NCI-H2196 (cell line): ENCODE data around the gene ZNF467.
A peak's percentile ranks its signal among the peaks of the same experiment; 100 is the strongest.

ENCODE experiments used
- DNase-seq: peaks from one replicate; lab custom pipeline; 2025; ENCODE audit not compliant: unreplicated experiment; lab: John Stamatoyannopoulos, UW

The ZNF467 gene

DNA sequence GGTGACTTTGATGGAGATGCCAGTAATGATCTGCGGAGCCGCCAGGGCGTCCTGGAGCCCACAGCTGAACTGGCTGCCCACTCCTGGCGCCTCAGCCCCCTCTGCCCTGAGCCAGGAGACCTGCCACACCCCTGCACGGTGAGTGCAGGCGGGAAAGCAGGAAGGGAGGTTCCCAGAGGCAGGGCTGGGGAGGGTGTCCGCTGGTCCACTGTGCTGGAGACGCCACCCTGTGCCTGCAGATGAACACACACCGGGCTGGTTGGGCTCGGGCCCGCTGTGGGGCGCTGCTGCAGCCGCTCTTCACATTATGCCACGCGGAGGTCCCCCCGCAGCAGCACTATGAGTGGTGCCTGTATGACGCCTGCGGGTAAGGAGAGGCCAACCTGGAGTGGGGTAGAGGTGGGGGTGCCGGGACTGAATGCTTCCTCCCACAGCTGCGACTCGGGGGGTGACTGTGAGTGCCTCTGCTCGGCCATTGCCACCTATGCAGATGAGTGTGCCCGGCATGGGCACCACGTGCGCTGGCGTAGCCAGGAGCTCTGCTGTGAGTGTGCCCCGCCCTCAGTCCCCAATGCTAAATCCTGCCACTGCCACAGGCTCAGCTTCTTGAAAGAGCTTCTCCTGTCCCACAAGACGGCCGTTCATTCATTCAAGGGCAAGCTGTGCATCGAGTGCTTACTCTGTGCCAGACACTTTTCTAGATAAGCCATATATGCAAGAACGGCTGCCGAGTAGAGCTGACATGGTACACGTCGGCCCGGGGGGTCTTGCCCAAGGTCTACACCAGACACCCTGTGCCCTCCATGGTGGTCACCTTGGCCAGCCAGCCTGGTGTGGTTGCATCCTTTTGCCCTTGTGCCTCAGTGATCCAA is 14.3 kb upstream of the ZNF467 start:
- DNase-seq, result peak; percentile 18

DNA sequence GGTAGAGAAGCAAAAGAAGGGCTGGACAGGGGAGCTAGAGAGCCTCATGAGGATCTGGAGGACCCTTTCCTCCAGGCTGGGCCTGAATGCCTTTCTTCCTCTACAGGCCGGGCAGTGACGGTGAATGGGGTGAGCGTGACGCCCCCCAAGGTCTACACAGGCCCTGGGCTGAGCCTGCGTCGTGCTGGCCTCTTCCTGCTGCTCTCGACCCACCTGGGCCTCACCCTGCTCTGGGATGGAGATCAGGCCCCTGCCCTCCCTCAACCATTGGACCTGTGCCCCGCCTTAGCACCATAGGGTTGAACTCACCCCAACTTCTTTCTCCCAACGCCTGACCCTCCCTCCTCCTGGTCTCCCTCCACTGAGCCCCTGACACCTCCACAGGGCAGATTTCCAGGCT is 12.6 kb upstream of the ZNF467 start:
- DNase-seq, result no peak

GRCh38 chr7:149785402-149785801 is 12.0 kb upstream of the ZNF467 start:
- DNase-seq, result no peak

DNA sequence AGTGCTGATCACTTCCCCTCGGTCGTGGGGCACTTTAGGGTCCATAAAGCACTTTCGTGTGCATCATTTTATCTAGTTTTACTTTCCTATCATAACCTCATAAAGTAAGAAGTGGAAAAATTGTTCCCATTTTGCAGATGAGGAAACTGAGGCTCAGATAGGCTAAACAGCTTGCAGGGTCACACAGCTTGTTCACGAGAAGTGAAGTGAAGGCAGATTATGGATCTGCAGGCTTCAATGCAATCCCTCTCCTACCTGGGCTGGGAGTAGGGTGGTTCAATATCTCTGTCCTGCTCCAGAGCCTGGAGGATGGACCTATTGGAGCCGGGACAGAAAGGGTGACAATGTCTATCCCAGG is 10.8 kb upstream of the ZNF467 start:
- DNase-seq, result no peak

DNA sequence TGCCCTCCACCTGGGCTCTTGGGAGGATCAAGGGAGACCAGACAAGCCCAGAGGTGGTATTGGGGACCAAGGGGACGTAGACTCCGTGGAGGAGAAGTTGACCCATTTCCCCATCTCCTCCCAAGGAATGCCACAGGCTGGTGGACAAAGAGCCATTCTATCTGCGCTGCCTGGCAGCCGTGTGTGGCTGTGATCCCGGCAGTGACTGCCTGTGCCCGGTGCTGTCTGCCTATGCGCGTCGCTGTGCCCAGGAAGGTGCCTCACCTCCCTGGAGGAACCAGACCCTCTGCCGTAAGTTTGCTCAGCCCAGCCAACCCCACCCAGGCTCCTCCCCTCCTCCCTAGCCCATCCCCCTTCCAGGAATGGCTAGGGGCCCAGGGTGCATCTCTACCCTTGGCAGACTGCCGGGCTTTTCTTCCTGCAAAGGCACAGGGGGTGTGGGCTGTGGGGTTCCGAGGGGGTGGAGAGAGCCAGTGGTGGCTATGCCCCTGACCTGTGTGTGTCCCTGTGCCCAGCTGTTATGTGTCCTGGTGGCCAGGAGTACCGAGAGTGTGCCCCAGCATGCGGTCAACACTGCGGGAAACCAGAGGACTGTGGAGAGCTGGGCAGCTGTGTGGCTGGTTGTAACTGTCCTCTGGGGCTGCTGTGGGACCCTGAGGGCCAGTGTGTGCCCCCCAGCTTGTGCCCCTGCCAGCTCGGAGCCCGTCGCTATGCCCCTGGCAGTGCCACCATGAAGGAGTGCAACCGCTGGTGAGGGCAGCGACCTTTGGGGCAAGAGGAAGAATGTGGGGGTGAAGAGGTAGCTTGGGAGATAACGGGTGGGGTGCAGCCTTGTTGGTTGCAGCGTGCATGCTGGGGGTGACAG is 10.2 kb upstream of the ZNF467 start:
- no peak for DNase-seq

- no peak for DNase-seq
Observed at GRCh38 chr7:149782682-149783345, 9.4 kb upstream of the ZNF467 start.

DNA sequence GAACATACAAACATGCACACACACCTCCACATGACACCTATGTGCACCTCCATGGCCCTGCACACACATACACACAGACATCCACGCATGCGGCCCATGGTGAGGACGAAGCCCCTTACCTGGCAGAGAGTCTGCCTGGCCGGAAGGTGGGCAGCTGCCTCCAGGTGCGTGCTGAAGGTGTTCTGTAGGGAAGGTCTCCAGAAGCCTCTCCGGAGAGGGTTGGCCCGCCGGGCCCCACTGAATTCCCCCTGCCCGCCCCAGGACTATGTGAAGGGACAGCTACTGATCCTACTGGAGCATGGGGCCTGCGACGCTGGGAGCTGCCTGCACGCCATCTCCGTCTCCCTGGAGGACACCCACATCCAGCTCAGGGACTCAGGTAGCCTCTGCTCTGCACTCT is 8.5 kb upstream of the ZNF467 start:
- no peak for DNase-seq

DNA sequence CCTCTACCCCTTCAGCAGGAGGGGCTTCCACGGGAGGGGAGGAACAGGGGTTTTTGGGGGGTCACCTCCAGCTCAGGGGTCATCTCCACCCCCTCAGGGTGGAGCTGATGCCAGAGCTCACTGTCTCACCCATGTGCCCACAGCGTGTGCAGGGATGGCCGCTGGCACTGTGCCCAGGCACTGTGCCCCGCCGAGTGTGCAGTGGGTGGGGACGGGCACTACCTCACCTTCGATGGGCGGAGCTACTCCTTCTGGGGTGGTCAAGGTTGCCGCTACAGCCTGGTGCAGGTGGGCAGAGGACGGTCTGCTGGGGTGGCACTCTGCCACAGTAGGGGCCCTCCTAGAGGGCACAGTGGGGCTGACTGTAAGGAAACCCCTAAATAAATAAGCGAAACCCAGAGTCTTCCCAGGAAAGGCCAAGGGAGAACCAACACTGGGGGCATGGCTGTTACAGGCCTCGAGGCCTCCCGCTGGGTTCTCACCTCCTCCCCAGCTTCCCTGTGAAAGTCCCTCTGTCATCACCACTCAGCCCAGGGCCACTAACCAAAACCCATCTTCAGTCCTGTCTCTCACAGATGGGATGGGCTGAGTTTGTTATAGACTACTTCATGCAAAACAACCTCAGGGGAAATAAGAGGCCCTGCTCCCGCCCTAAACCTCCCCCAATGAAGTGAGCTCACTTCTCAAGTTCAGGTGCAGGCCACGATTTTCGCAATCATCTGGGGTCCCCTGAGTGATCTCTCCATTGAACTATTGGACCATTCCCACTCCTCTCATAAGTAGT is 7.4 kb upstream of the ZNF467 start:
- DNase-seq, result no peak

DNA sequence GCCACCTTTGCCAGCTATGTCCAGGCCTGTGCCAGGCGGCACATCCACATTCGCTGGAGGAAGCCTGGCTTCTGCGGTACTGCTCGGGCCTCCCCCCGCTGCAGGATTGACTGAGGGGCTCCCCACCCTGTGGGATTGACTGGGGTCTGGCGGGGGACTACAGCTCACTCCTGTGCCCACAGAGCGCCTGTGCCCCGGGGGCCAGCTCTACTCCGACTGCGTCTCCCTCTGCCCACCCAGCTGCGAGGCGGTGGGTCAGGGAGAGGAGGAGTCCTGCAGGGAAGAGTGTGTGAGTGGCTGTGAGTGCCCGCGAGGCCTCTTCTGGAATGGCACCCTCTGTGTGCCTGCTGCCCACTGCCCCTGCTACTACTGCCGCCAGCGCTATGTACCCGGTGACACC is 6.7 kb upstream of the ZNF467 start:
- no peak for DNase-seq

GRCh38 chr7:149779502-149779805 is 6.1 kb upstream of the ZNF467 start:
- DNase-seq, result no peak

GRCh38 chr7:149778696-149779501 is 5.5 kb upstream of the ZNF467 start:
- DNase-seq, result no peak

- DNase-seq, result no peak
Observed at GRCh38 chr7:149778327-149778637, 4.9 kb upstream of the ZNF467 start.

DNA sequence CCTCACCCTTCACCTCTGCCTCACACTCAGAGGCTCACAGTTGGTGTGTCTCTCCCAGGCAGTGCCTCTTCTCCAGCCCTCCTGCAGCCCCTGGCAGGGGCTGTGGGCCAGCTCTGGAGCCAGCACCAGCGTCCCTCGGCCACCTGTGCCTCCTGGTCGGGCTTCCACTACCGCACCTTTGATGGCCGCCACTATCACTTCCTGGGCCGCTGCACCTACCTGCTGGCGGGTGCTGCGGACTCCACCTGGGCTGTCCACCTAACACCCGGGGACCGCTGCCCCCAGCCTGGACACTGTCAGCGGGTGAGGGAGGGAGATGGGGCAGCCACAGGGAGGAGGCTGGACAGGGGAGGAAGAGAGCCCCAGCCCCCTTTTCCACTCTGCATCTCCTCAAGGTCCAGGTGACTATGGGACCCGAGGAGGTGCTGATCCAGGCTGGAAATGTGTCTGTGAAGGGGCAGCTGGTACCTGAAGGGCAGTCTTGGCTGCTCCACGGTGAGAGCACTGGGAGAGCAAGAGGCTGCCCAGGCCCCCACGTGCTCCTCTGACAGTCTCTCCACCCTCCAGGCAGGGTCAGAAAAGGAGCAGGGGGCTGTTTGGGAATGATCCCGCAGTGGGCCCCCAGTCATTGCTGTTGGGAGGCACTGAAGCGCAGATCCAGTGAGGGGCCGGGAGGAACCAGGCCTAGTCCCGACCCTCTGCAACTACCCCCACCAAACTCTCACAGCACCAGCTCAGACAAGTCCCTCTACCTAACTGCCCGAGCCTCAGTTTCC is 4.4 kb upstream of the ZNF467 start:
- no peak for DNase-seq

DNA sequence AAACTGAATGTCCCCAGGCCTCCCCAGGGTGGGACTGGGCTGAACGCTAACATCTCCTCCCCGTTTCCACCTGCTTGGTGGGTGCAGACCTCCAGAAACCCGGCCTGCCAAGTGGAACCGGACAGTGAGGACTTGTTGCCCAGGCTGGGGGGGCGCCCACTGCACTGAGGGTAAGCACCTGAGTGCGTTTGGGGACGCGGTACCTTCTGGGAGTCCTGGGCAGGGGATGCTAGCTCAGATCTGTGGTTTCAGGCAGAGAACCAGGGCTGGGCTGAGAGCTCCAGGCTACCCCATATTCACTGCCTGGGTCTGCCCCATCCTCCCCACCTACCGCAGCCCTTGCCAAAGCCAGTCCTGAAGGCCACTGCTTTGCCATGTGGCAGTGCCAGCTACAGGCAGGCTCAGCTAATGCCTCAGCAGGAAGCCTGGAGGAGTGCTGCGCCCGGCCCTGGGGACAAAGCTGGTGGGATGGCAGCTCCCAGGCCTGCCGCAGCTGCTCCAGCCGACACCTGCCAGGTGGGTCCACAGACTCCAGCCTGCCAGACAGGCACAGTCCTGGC is 3.5 kb upstream of the ZNF467 start:
- no peak for DNase-seq

- DNase-seq, result no peak
Observed at GRCh38 chr7:149776289-149776688, 2.9 kb upstream of the ZNF467 start.

GRCh38 chr7:149775176-149775556 is 1.8 kb upstream of the ZNF467 start:
- no peak for DNase-seq

DNA sequence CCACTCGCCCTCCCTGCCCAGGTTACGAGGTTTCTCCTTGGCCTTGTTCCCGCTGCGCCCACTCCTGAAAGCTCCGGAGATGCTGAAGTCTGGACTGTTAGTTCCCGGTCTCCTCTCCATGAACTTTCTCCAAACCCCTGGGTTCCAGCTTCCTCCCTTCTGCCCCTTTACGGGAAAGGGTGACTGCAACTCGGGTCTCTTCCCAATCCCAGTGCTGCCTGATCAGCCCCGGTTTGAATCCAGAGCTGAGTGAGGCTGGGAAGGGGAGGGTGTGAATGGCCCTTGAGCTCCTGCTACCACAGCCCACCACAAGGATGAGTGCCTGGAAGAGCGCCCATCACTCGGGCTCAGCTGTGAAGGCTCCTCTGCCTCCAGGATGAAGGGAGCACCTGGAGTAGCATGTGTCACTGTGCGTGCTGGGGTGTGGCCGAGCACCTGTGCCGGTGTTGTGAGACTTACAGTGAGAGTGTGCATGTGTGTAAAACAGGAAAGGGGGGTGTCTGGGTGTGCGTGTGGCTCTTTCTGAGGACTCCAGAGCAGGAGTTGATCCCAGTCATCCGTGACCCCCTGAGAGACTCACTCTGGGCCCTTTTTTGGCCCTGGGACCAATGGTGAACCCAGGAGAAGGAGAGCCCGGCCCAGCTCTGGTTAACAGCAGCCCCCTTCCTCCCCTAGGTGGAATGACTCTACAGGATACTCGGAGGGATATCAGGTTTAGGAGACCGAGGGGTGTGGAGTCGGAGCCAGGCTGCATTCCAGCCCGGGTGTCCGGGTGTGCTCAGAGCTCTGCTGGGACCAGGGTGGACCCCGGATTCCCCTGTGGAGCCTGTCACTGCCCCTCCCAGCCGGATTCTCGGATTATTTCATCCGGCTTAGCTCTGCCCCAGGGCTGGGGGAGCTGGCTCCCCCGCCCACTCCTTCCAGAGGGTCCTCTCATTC is 1.1 kb upstream of the ZNF467 start:
- DNase-seq, result no peak

- DNase-seq, result peak; percentile 8
Observed at GRCh38 chr7:149772956-149773434, 393 bp downstream of the ZNF467 start.
